ENCODE results near the gene C2CD2.
A peak's percentile ranks its signal among the peaks of the same experiment; 100 is the strongest.

The C2CD2 gene

DNA sequence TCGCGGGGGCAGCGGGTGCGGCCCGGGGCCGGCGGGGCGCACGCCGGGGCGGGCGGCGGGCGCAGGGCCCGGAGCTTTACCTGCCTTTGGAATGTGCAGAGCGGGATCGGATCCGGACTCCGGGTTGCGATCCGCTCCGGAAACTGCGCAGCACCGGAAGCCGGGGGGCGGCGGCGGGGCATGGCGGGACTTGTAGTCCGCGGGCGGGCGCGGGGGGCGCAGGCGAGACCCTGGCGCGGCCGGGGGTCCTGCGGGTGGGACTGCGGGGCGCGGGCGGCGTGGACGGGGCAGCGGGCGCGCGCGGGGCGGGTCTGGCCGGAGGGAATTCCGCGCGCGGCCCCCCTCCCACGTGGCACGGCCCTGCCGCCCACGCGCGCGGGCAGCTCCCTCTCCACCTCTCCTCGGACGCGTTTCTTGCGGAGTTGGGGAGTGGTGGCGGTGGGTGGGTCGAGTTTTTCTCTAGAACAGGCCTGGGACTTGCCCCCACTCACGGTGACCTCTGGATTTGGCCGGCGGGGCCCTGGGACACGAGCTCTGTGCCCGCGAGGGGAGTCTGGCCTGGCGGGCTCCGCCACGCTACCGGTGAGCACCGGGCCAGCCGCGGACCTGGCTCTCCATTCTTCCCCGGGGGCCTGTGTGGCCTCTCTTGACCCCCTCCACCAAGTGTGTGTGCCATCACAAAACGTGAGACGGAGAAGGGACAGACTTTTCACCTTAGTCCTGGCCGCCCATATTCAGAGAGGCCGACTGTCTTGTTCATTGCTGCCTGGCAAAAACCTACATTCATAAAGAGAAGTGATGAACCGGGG is 74.4 kb downstream of the C2CD2 start, which contains the start of gene PRDM15:
PRDM15 (minus strand) TSS at position 155 of the 809 bp plus-strand sequence. CDS start 18,981 bp downstream, outside the sequence.
- Histone ChIP-seq H3K36me3 (ENCODE audit: control insufficient read depth, insufficient read depth, low read length) (no peaks in the 10 kb centered on the region), H3K4me1 (ENCODE audit: control insufficient read depth, insufficient read depth, low read length, poor library complexity, severe bottlenecking) (peaks cover 7% of the 10 kb centered on the region), H3K27me3 (replicated peaks; ENCODE audit: control insufficient read depth, insufficient read depth, low read length, poor library complexity, severe bottlenecking) (no peaks in the 10 kb centered on the region), H3K9me3 (ENCODE audit: control insufficient read depth, low read length) (no peaks in the 10 kb centered on the region), H3K4me3 (ENCODE audit: insufficient read depth, low read depth, low read length, poor library complexity, severe bottlenecking) (peak within 1 kb of the TSS; percentile 65), H3K27ac (ENCODE audit: insufficient read depth, low read length, poor library complexity, severe bottlenecking) (peak within 1 kb of the TSS; percentile 71)
- peak; percentile 56 to 66 (median 61) for DNase-seq

DNA sequence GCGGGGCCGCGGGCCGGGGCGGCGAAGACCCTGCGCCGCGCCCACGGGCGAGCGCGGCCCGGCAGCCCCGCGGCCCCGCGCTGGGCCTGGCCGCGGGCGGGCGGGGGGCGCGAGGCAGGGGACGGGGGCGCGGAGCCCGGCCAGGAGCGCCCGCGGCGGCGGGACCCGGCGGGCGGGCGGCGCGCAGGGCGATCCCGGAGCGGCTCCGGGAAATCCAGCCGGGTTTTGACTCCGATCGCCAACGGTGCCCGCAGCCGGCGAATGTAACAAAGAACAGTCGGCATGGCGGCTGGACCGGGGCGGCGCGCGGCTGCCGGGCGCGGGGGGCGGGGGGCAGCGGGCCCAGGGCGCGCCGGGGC is 75.0 kb downstream of the C2CD2 start:
- H3K27ac ChIP-seq (ENCODE audit: insufficient read depth, low read length, poor library complexity, severe bottlenecking) = no peak overlapping the region
- no peaks in the 10 kb centered on the region for H3K9me3 ChIP-seq (ENCODE audit: control insufficient read depth, low read length)
- peak overlapping the region; percentile 65 for H3K4me3 ChIP-seq (ENCODE audit: insufficient read depth, low read depth, low read length, poor library complexity, severe bottlenecking)
- peaks cover 7% of the 10 kb centered on the region for H3K4me1 ChIP-seq (ENCODE audit: control insufficient read depth, insufficient read depth, low read length, poor library complexity, severe bottlenecking)
- DNase-seq = peak; percentile 61 to 70 (median 63)
- H3K36me3 ChIP-seq (ENCODE audit: control insufficient read depth, insufficient read depth, low read length) = no peaks in the 10 kb centered on the region
- no peaks in the 10 kb centered on the region for H3K27me3 ChIP-seq (replicated peaks; ENCODE audit: control insufficient read depth, insufficient read depth, low read length, poor library complexity, severe bottlenecking)

DNA sequence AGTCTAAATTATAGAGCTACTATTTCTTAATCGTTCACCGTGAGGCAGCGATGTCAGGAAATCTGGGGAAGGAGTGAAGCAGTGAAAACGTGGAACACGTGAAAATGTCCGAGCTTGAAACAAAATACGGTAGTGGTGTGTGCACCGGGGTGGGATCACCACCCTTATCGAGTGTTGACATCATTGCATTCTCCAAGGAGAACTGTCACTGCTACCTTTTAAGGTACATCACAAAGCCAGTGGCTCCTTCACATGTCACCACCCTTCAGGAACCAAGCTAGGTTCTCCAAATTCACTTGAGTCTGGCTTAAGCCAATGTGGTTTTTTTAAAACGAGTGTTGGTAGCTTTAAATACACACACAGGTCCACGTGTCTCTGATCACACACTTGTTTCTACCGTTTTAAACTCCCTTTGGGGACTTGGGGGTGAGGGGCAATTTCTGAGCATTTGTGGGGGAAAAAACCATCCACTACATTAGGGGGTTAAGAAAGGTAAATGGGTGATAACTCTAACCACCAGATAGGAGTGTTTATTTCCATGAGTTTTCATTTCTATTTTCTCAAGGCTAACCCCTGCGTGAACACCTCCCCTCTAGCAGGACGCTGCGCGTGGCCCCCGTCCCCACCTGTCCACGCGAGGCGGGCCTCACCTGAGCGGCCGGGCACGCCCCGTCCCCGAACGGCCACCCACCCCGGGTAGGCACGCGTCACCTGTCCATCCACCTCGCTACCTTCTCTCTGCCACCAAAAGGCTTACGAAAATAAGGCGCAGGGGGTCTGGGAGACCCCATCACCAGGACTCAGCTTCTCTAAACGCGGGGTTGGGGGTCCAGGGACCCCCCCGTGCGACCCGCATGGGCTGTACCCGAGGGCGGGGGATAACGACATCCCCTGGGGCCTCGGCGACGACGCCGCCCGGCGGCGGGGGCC is 75.7 kb downstream of the C2CD2 start:
- H3K4me1 ChIP-seq (ENCODE audit: control insufficient read depth, insufficient read depth, low read length, poor library complexity, severe bottlenecking) = peaks cover 7% of the 10 kb centered on the region
- H3K27ac ChIP-seq (ENCODE audit: insufficient read depth, low read length, poor library complexity, severe bottlenecking) = peak overlapping the region; percentile 66
- H3K36me3 ChIP-seq (ENCODE audit: control insufficient read depth, insufficient read depth, low read length) = no peaks in the 10 kb centered on the region
- H3K27me3 ChIP-seq (replicated peaks; ENCODE audit: control insufficient read depth, insufficient read depth, low read length, poor library complexity, severe bottlenecking) = no peaks in the 10 kb centered on the region
- DNase-seq = peak in 2 of 3 donors; percentile 7 to 17
- no peaks in the 10 kb centered on the region for H3K9me3 ChIP-seq (ENCODE audit: control insufficient read depth, low read length)
- H3K4me3 ChIP-seq (ENCODE audit: insufficient read depth, low read depth, low read length, poor library complexity, severe bottlenecking) = peak overlapping the region; percentile 65

DNA sequence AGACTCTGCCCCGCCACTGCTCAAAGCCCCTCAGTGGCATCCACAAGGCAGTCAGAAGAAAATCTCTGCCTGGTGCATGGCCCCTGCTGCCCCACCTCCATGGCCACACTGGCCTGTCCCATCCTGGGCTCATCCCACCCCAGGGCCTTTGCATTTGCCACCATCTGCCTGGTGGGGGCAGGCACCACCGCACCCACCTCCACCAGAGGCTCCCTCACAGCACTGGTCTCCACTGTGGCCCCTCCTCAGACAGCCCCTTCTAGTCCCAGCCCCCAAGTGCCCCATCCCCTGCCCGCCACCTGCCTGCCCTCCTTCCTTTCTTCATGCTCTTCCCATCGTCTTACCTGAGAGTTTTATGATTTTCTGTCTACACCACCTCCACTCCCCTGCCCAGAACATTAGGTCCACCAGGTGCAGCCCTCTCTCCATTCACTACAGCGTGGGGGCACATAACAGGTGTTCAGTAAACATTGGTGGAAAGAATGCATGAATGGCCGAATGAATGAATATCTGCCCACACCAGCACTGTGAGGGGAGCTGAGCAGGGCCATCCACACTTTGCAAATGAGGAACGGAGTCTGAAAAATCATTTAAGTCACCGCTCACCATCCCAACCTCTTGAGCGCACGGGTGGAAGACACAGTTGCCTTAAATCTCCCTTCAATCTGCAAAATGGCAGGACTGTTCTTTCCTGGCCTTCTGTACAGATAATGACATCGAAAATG is 76.7 kb downstream of the C2CD2 start:
- H3K27me3 ChIP-seq (replicated peaks; ENCODE audit: control insufficient read depth, insufficient read depth, low read length, poor library complexity, severe bottlenecking) = no peaks in the 10 kb centered on the region
- peaks cover 7% of the 10 kb centered on the region for H3K4me1 ChIP-seq (ENCODE audit: control insufficient read depth, insufficient read depth, low read length, poor library complexity, severe bottlenecking)
- no peak for DNase-seq
- no peaks in the 10 kb centered on the region for H3K36me3 ChIP-seq (ENCODE audit: control insufficient read depth, insufficient read depth, low read length)
- H3K27ac ChIP-seq (ENCODE audit: insufficient read depth, low read length, poor library complexity, severe bottlenecking) = no peak overlapping the region
- H3K4me3 ChIP-seq (ENCODE audit: insufficient read depth, low read depth, low read length, poor library complexity, severe bottlenecking) = no peak overlapping the region
- no peaks in the 10 kb centered on the region for H3K9me3 ChIP-seq (ENCODE audit: control insufficient read depth, low read length)

DNA sequence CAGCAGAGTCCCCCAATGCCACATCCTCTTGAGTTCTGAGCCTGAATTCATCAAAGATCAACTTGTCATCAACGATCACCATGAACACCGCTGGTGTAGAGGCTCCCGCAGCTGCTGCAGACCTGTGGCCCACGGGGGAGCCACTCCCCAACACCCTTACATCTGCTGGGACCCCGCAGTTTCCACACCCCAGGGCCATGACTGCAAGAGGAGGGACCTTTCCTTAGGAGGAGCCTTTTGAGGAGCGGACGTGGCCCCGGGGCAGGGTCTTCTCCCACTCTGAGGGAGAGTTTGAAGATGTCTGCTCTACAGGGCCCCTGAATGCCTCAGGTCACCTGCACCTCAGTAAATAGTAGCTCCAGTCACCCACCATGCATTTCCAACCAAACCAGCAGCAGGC is 77.4 kb downstream of the C2CD2 start:
- peaks cover 7% of the 10 kb centered on the region for H3K4me1 ChIP-seq (ENCODE audit: control insufficient read depth, insufficient read depth, low read length, poor library complexity, severe bottlenecking)
- no peak for DNase-seq
- H3K4me3 ChIP-seq (ENCODE audit: insufficient read depth, low read depth, low read length, poor library complexity, severe bottlenecking) = no peak overlapping the region
- H3K36me3 ChIP-seq (ENCODE audit: control insufficient read depth, insufficient read depth, low read length) = no peaks in the 10 kb centered on the region
- H3K27me3 ChIP-seq (replicated peaks; ENCODE audit: control insufficient read depth, insufficient read depth, low read length, poor library complexity, severe bottlenecking) = no peaks in the 10 kb centered on the region
- no peak overlapping the region for H3K27ac ChIP-seq (ENCODE audit: insufficient read depth, low read length, poor library complexity, severe bottlenecking)
- no peaks in the 10 kb centered on the region for H3K9me3 ChIP-seq (ENCODE audit: control insufficient read depth, low read length)

DNA sequence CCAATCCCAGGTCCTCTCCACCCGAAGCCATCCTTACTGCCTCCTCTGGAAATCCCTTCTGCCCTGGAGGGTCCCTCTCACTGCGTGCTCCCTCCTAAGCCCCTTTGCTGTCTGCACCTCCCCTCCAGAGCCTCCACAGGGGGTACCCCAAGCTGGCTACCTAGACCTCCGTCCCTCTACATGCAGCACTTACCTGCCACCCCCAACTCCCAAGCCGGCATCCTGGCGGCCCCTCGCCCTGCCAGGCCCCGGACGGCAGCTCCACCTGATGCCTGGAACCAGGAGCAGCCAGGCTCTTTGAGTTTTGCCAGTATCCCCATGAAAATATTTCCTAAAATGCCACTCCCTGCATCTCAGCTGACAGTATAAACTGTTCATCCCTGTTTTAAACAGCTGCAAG is 78.7 kb downstream of the C2CD2 start:
- H3K9me3 ChIP-seq (ENCODE audit: control insufficient read depth, low read length) = no peaks in the 10 kb centered on the region
- no peak overlapping the region for H3K27ac ChIP-seq (ENCODE audit: insufficient read depth, low read length, poor library complexity, severe bottlenecking)
- H3K36me3 ChIP-seq (ENCODE audit: control insufficient read depth, insufficient read depth, low read length) = no peaks in the 10 kb centered on the region
- no peaks in the 10 kb centered on the region for H3K27me3 ChIP-seq (replicated peaks; ENCODE audit: control insufficient read depth, insufficient read depth, low read length, poor library complexity, severe bottlenecking)
- H3K4me1 ChIP-seq (ENCODE audit: control insufficient read depth, insufficient read depth, low read length, poor library complexity, severe bottlenecking) = peaks cover 7% of the 10 kb centered on the region
- DNase-seq = no peak
- no peak overlapping the region for H3K4me3 ChIP-seq (ENCODE audit: insufficient read depth, low read depth, low read length, poor library complexity, severe bottlenecking)

- no peak overlapping the region for H3K4me3 ChIP-seq (ENCODE audit: insufficient read depth, low read depth, low read length, poor library complexity, severe bottlenecking)
- H3K4me1 ChIP-seq (ENCODE audit: control insufficient read depth, insufficient read depth, low read length, poor library complexity, severe bottlenecking) = peaks cover 3% of the 10 kb centered on the region
- H3K27ac ChIP-seq (ENCODE audit: insufficient read depth, low read length, poor library complexity, severe bottlenecking) = no peak overlapping the region
- no peak for DNase-seq
- H3K27me3 ChIP-seq (replicated peaks; ENCODE audit: control insufficient read depth, insufficient read depth, low read length, poor library complexity, severe bottlenecking) = no peaks in the 10 kb centered on the region
- H3K36me3 ChIP-seq (ENCODE audit: control insufficient read depth, insufficient read depth, low read length) = no peaks in the 10 kb centered on the region
- H3K9me3 ChIP-seq (ENCODE audit: control insufficient read depth, low read length) = no peaks in the 10 kb centered on the region
These were observed 79.2 kb downstream of the C2CD2 start for GRCh38 chr21:41874611-41875010.

DNA sequence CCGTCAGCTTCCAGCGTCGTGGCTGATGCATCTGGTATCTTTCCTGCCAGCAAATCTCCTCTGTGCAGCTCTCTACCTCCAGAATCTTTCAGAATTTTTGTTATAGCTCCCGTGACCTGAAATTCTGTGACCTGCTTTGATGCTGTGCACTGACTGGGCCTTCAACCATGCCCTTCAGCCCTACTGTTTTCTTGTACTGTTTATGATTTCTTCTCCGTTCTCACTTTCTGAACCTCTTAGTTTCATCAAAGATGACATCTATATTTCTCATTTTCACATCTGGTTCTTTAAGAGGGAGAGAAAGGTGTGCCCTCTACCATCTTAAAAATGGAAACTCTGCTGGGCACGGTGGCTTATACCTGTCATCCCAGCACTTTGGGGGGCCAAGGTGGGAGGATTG is 80.4 kb downstream of the C2CD2 start:
- H3K9me3 ChIP-seq (ENCODE audit: control insufficient read depth, low read length) = no peaks in the 10 kb centered on the region
- no peak for DNase-seq

DNA sequence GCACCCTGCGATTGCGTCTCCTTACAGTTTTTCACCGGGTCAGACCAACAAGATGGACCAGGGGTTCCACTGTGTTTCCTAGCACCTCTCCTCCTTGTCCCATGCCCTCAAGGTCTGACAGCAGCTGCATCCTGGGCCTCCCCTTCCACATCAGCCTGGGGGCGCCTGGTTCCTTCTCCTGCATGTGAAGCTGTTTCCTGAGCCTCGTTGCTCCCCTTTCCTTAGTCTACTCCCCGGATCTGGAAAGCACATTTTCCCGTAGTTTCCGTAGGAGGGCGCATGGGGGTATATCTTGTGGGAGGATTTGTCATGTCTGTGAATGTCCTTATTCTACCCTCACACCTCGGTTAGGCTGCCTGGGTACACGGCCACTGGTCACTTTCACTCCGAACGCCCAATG is 80.8 kb downstream of the C2CD2 start:
- Histone ChIP-seq H3K36me3 (ENCODE audit: control insufficient read depth, insufficient read depth, low read length) (no peaks in the 10 kb centered on the region), H3K9me3 (ENCODE audit: control insufficient read depth, low read length) (no peaks in the 10 kb centered on the region), H3K4me1 (ENCODE audit: control insufficient read depth, insufficient read depth, low read length, poor library complexity, severe bottlenecking) (no peaks in the 10 kb centered on the region), H3K27ac (ENCODE audit: insufficient read depth, low read length, poor library complexity, severe bottlenecking) (no peak overlapping the region), H3K27me3 (replicated peaks; ENCODE audit: control insufficient read depth, insufficient read depth, low read length, poor library complexity, severe bottlenecking) (no peaks in the 10 kb centered on the region), H3K4me3 (ENCODE audit: insufficient read depth, low read depth, low read length, poor library complexity, severe bottlenecking) (no peak overlapping the region)
- no peak for DNase-seq

More for the DNA sequence above, 80.4 kb downstream of the C2CD2 start:
- H3K36me3 ChIP-seq (ENCODE audit: control insufficient read depth, insufficient read depth, low read length) = no peaks in the 10 kb centered on the region
- H3K4me1 ChIP-seq (ENCODE audit: control insufficient read depth, insufficient read depth, low read length, poor library complexity, severe bottlenecking) = no peaks in the 10 kb centered on the region
- no peaks in the 10 kb centered on the region for H3K27me3 ChIP-seq (replicated peaks; ENCODE audit: control insufficient read depth, insufficient read depth, low read length, poor library complexity, severe bottlenecking)
- H3K27ac ChIP-seq (ENCODE audit: insufficient read depth, low read length, poor library complexity, severe bottlenecking) = no peak overlapping the region
- H3K4me3 ChIP-seq (ENCODE audit: insufficient read depth, low read depth, low read length, poor library complexity, severe bottlenecking) = no peak overlapping the region

All from effector memory CD4-positive, alpha-beta T cell (primary cell).